ENCODE measurements around the gene CDC42EP2.

CDC42EP2 gene

GRCh38 chr11:65298131-65298535 is 16.5 kb upstream of the CDC42EP2 start:
- DNase-seq (ENCODE audit: low spot score), result no peak

- DNase-seq (ENCODE audit: low spot score), result peak; percentile 81
Observed at GRCh38 chr11:65298655-65299179, 15.9 kb upstream of the CDC42EP2 start.

- no peak for DNase-seq (ENCODE audit: low spot score)
Observed at GRCh38 chr11:65300621-65301275, 13.9 kb upstream of the CDC42EP2 start.

- DNase-seq (ENCODE audit: low spot score), result no peak
Observed at GRCh38 chr11:65301491-65302329, 13.0 kb upstream of the CDC42EP2 start.

GRCh38 chr11:65303555-65303954 is 11.1 kb upstream of the CDC42EP2 start:
- no peak for DNase-seq (ENCODE audit: low spot score)

GRCh38 chr11:65304110-65304509 is 10.6 kb upstream of the CDC42EP2 start:
- no peak for DNase-seq (ENCODE audit: low spot score)

- DNase-seq (ENCODE audit: low spot score), result no peak
Observed at GRCh38 chr11:65304613-65305012, 10.1 kb upstream of the CDC42EP2 start.

- DNase-seq (ENCODE audit: low spot score), result no peak
Observed at GRCh38 chr11:65305501-65306268, 9.0 kb upstream of the CDC42EP2 start.

- DNase-seq (ENCODE audit: low spot score), result no peak
Observed at GRCh38 chr11:65307298-65308229, 7.1 kb upstream of the CDC42EP2 start.

GRCh38 chr11:65308281-65308891 is 6.3 kb upstream of the CDC42EP2 start:
- no peak for DNase-seq (ENCODE audit: low spot score)

- DNase-seq (ENCODE audit: low spot score), result no peak
Observed at GRCh38 chr11:65309006-65309405, 5.7 kb upstream of the CDC42EP2 start.

GRCh38 chr11:65310215-65310614 is 4.5 kb upstream of the CDC42EP2 start:
- DNase-seq (ENCODE audit: low spot score), result no peak

- DNase-seq (ENCODE audit: low spot score), result no peak
Observed at GRCh38 chr11:65310736-65311135, 3.9 kb upstream of the CDC42EP2 start.

GRCh38 chr11:65311170-65311678 is 3.4 kb upstream of the CDC42EP2 start:
- no peak for DNase-seq (ENCODE audit: low spot score)

- peak; percentile 65 for DNase-seq (ENCODE audit: low spot score)
Observed at GRCh38 chr11:65315204-65315865, 669 bp downstream of the CDC42EP2 start.

GRCh38 chr11:65315866-65316226 is 1.2 kb downstream of the CDC42EP2 start:
- DNase-seq (ENCODE audit: low spot score), result no peak

GRCh38 chr11:65316227-65317024 is 1.8 kb downstream of the CDC42EP2 start:
- DNase-seq (ENCODE audit: low spot score), result peak; percentile 87

- DNase-seq (ENCODE audit: low spot score), result peak; percentile 44
Observed at GRCh38 chr11:65317025-65317786, 2.5 kb downstream of the CDC42EP2 start.
